ENCODE measurements around the gene TMEM179. TPM values are rescaled to one million over a fixed set of nuclear protein-coding genes. Genes with fewer than 3 reads are reported as not detected.

The TMEM179 gene
- total and polyA plus RNA-seq, 10 of the 15 experiments (the other 5 are each of a cell fraction or from before 2014, with no cell fraction given) = not detected

GRCh38 chr14:104635717-104636116 is 31.1 kb upstream of the TMEM179 start:
- H3K9me3 ChIP-seq (replicated peaks; ENCODE audit: control insufficient read depth, insufficient read depth, low read length) = no peaks in the 10 kb centered on the region
- ChIA-PET RAD21 (ENCODE audit: unreplicated experiment) (no interaction called here), CTCF (interaction anchor here (1.4 kb wide), 1 partner anchor 558 kb away, joined by 3 read pairs; no protein-coding TSS in a partner anchor), POLR2A (no interaction called here), SMC1A (ENCODE audit: uncharacterized antibody, unreplicated experiment) (no interaction called here)
- H3K27ac ChIP-seq (ENCODE audit: control insufficient read depth, insufficient read depth) = no peak overlapping the region
- no peak overlapping the region for H3K4me3 ChIP-seq
- no peaks in the 10 kb centered on the region for H3K79me2 ChIP-seq (ENCODE audit: control insufficient read depth, insufficient read depth, low read length)
- H3K4me2 ChIP-seq (ENCODE audit: control insufficient read depth, insufficient read depth) = no peak overlapping the region
- no peaks in the 10 kb centered on the region for H3K36me3 ChIP-seq (ENCODE audit: control insufficient read depth in 2 of 2, insufficient read depth in 2 of 2, low read length in 1 of 2)
- in situ Hi-C loops (cut with MboI) (no loop called here), intact Hi-C loops (cut with micrococcal nuclease; ENCODE audit: unreplicated experiment) (no loop called here)
- H4K20me1 ChIP-seq (ENCODE audit: control insufficient read depth, insufficient read depth) = no peaks in the 10 kb centered on the region
- no peaks in the 10 kb centered on the region for H3K4me1 ChIP-seq (ENCODE audit: control insufficient read depth, insufficient read depth, low read length)
- WGBS (ENCODE audit: insufficient coverage, insufficient replicate concordance, low lambda C conversion rate, missing lambda C conversion rate) = 61% methylated on average over 13 of the region's 14 CpGs
- no peak overlapping the region for H2AFZ ChIP-seq (ENCODE audit: control insufficient read depth, low read depth, low read length)
- no peaks in the 10 kb centered on the region for H3K27me3 ChIP-seq (replicated peaks in 1 of 2; ENCODE audit: control insufficient read depth in 2 of 2, insufficient read depth in 2 of 2, low read length in 1 of 2)
- no peak for ATAC-seq
- TF ChIP-seq BACH1 (IDR thresholded peaks at IDR 0.05; ENCODE audit: borderline replicate concordance) (no peak), ATF7 (IDR thresholded peaks at IDR 0.05; ENCODE audit: low read depth) (no peak), MAX (IDR thresholded peaks at IDR 0.05; ENCODE audit: low read depth, low read length) (no peak), CBX3 (IDR thresholded peaks at IDR 0.05; ENCODE audit: borderline replicate concordance, low read depth) (no peak), IRF4 (IDR thresholded peaks at IDR 0.05; ENCODE audit: low read depth, low read length) (no peak), PAX5 (IDR thresholded peaks at IDR 0.05; ENCODE audit: borderline replicate concordance, low read depth, low read length) (no peak)
- DNase-seq (ENCODE audit: low read depth, low spot score) = no peak
- no peak overlapping the region for H3K9ac ChIP-seq (ENCODE audit: control insufficient read depth, insufficient read depth, low read length)
- BruUV-seq (replicated peaks) = no TSS peak
- FAIRE-seq = no peak

GRCh38 chr14:104634886-104635570 is 30.5 kb upstream of the TMEM179 start:
- Histone ChIP-seq H3K36me3 (ENCODE audit: control insufficient read depth in 2 of 2, insufficient read depth in 2 of 2, low read length in 1 of 2) (no peaks in the 10 kb centered on the region), H3K4me2 (ENCODE audit: control insufficient read depth, insufficient read depth) (no peak overlapping the region), H3K9ac (ENCODE audit: control insufficient read depth, insufficient read depth, low read length) (no peak overlapping the region), H3K27ac (ENCODE audit: control insufficient read depth, insufficient read depth) (no peak overlapping the region), H3K4me3 (no peak overlapping the region), H3K27me3 (replicated peaks in 1 of 2; ENCODE audit: control insufficient read depth in 2 of 2, insufficient read depth in 2 of 2, low read length in 1 of 2) (no peaks in the 10 kb centered on the region), H3K9me3 (replicated peaks; ENCODE audit: control insufficient read depth, insufficient read depth, low read length) (no peaks in the 10 kb centered on the region), H2AFZ (ENCODE audit: control insufficient read depth, low read depth, low read length) (no peak overlapping the region), H4K20me1 (ENCODE audit: control insufficient read depth, insufficient read depth) (no peaks in the 10 kb centered on the region), H3K4me1 (ENCODE audit: control insufficient read depth, insufficient read depth, low read length) (no peaks in the 10 kb centered on the region), H3K79me2 (ENCODE audit: control insufficient read depth, insufficient read depth, low read length) (no peaks in the 10 kb centered on the region)
- RAD21 ChIA-PET (ENCODE audit: unreplicated experiment) = no interaction called here
- FAIRE-seq (no peak), DNase-seq (ENCODE audit: low read depth, low spot score) (no peak), ATAC-seq (no peak)
- intact Hi-C loops (cut with micrococcal nuclease; ENCODE audit: unreplicated experiment) (no loop called here), in situ Hi-C loops (cut with MboI) (no loop called here)
- TF ChIP-seq ZNF217 (IDR thresholded peaks at IDR 0.05) = no peak
- TF ChIP-seq RAD21 (IDR thresholded peaks at IDR 0.05; ENCODE audit: insufficient read depth, low read depth, low read length) = no peak
- no peak for TF ChIP-seq SUPT20H (IDR thresholded peaks at IDR 0.05; ENCODE audit: borderline replicate concordance, control insufficient read depth, low read depth, low read length)
- TF ChIP-seq CEBPB (IDR thresholded peaks at IDR 0.05; ENCODE audit: borderline replicate concordance in 1 of 2, low read depth in 2 of 2, low read length in 2 of 2) = no peak
- TF ChIP-seq GABPA (IDR thresholded peaks at IDR 0.05; ENCODE audit: low read depth) = no peak
- no peak for TF ChIP-seq SMAD5 (IDR thresholded peaks at IDR 0.05; ENCODE audit: low read depth)
- TF ChIP-seq ZBTB33 (IDR thresholded peaks at IDR 0.05) = no peak
- TF ChIP-seq CREM (IDR thresholded peaks at IDR 0.05; ENCODE audit: low read depth) = no peak
- BruUV-seq (replicated peaks) = no TSS peak
- 25% methylated on average over 24 of the region's 26 CpGs for WGBS (ENCODE audit: insufficient coverage, insufficient replicate concordance, low lambda C conversion rate, missing lambda C conversion rate)
- CTCF ChIA-PET = no interaction called here
- SMC1A ChIA-PET (ENCODE audit: uncharacterized antibody, unreplicated experiment) = no interaction called here
- POLR2A ChIA-PET = no interaction called here
